ENCODE results near the gene BAZ2B. TPM values are rescaled to one million over a fixed set of nuclear protein-coding genes. Genes with fewer than 3 reads are reported as not detected.
A peak's percentile ranks its signal among the peaks of the same experiment; 100 is the strongest.

Gene BAZ2B
- total RNA-seq, 1 donor from 2014 or later: 226 TPM

DNA sequence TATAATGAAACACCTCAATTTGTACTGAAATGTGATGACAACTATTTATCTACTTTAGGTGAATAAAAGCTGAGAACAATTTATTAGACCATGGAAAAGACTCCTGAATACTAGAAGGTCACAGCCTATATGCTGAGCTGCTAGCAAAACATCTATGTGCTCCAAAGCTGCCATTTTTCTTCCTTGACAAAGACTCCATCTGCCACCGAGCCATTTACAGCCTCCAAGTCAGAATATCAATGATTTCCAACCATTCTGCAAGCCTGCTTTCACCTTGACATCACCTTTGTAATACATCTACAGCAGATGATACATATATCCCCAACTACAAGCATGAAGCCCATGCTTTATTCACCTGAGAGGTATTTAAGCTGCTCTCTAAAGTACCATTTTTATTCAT is 84.9 kb downstream of the BAZ2B start:
- DNase-seq: no peak
- peaks cover 1% of the 10 kb centered on the region for H3K27me3 Mint-ChIP-seq (ENCODE audit: unreplicated experiment)
- TF ChIP-seq, protein P1, sequence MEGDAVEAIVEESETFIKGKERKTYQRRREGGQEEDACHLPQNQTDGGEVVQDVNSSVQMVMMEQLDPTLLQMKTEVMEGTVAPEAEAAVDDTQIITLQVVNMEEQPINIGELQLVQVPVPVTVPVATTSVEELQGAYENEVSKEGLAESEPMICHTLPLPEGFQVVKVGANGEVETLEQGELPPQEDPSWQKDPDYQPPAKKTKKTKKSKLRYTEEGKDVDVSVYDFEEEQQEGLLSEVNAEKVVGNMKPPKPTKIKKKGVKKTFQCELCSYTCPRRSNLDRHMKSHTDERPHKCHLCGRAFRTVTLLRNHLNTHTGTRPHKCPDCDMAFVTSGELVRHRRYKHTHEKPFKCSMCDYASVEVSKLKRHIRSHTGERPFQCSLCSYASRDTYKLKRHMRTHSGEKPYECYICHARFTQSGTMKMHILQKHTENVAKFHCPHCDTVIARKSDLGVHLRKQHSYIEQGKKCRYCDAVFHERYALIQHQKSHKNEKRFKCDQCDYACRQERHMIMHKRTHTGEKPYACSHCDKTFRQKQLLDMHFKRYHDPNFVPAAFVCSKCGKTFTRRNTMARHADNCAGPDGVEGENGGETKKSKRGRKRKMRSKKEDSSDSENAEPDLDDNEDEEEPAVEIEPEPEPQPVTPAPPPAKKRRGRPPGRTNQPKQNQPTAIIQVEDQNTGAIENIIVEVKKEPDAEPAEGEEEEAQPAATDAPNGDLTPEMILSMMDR (IDR thresholded peaks at IDR 0.05; ENCODE audit: partially characterized antibody, unreplicated experiment): no peak
- H3K4me1 Mint-ChIP-seq (ENCODE audit: low read depth, unreplicated experiment): peaks cover 8% of the 10 kb centered on the region
- peaks cover 1% of the 10 kb centered on the region for H3K9me3 Mint-ChIP-seq (ENCODE audit: unreplicated experiment)
- H3K36me3 Mint-ChIP-seq (ENCODE audit: unreplicated experiment): no peaks in the 10 kb centered on the region
- H3K4me3 Mint-ChIP-seq (ENCODE audit: unreplicated experiment): no peak overlapping the region
- peak overlapping the region; percentile 53 for H3K27ac Mint-ChIP-seq (ENCODE audit: unreplicated experiment)

DNA sequence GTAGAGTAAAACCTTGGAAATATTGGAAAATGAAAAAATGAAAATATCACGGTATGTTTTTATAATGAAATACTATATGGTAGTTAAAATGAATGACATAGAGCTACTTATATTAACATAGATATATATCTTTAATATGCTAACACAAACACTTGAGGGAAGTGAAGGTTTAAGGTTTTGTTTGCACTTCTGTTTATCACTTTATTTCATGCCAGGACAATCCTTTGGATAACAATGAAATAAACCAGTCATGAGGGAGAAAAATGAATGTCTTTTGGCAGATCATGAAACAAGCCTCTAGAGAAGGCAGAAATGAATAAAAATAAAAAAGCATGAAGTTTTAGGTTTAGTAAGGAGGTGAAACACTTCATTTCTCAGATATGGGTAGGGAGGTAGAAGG is 89.9 kb downstream of the BAZ2B start:
- Mint-ChIP-seq H3K9me3 (ENCODE audit: unreplicated experiment) (peaks cover 2% of the 10 kb centered on the region), H3K27ac (ENCODE audit: unreplicated experiment) (no peak overlapping the region), H3K4me3 (ENCODE audit: unreplicated experiment) (no peak overlapping the region), H3K27me3 (ENCODE audit: unreplicated experiment) (no peaks in the 10 kb centered on the region), H3K36me3 (ENCODE audit: unreplicated experiment) (no peaks in the 10 kb centered on the region), H3K4me1 (ENCODE audit: low read depth, unreplicated experiment) (peaks cover 3% of the 10 kb centered on the region)
- TF ChIP-seq, protein P1 (IDR thresholded peaks at IDR 0.05; ENCODE audit: partially characterized antibody, unreplicated experiment): no peak
- no peak for DNase-seq

DNA sequence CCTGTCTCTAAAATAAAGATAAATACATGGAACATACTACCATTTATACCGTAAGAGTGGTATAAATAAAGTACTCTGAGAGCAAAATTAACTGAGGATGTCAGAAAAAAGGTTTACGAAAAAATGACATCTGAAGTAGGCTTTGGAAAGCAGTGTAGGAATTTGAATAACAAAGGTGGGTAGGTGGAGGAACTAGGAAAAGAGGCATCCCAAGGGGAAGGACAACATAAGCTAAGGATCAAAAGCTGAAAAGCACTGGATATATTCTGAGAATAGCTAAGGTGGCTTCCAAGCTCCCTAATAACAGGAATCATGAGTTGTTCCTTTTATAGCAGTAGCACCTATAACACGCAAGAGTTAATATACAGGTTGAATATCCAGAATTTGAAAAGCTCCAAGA is 91.3 kb downstream of the BAZ2B start:
- H3K4me3 Mint-ChIP-seq (ENCODE audit: unreplicated experiment): no peak overlapping the region
- H3K9me3 Mint-ChIP-seq (ENCODE audit: unreplicated experiment): peaks cover 2% of the 10 kb centered on the region
- H3K36me3 Mint-ChIP-seq (ENCODE audit: unreplicated experiment): no peaks in the 10 kb centered on the region
- TF ChIP-seq, protein P1 (IDR thresholded peaks at IDR 0.05; ENCODE audit: partially characterized antibody, unreplicated experiment): no peak
- no peak for DNase-seq
- no peak overlapping the region for H3K27ac Mint-ChIP-seq (ENCODE audit: unreplicated experiment)
- peaks cover 2% of the 10 kb centered on the region for H3K4me1 Mint-ChIP-seq (ENCODE audit: low read depth, unreplicated experiment)
- no peaks in the 10 kb centered on the region for H3K27me3 Mint-ChIP-seq (ENCODE audit: unreplicated experiment)

DNA sequence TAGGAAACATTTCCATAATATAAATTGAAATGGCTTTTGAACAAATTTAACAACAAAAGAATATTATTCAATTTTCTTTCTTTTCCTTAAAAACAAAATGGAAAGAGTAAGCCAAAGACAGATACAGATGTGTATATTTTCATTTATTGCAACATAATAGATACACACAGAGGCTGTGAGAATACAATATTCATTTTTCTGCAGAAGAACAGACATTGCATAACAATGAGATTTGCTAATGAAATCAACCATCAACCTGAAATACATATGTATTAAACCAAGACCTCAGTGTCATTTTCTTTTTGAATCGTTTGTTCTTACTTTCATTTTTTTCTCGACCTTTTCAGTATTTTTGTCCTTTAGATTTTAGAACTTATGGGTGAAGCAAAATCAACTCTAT is 95.1 kb downstream of the BAZ2B start:
- H3K9me3 Mint-ChIP-seq (ENCODE audit: unreplicated experiment): no peaks in the 10 kb centered on the region
- TF ChIP-seq, protein P1 (IDR thresholded peaks at IDR 0.05; ENCODE audit: partially characterized antibody, unreplicated experiment): no peak
- peaks cover 9% of the 10 kb centered on the region for H3K4me1 Mint-ChIP-seq (ENCODE audit: low read depth, unreplicated experiment)
- no peak overlapping the region for H3K27ac Mint-ChIP-seq (ENCODE audit: unreplicated experiment)
- H3K27me3 Mint-ChIP-seq (ENCODE audit: unreplicated experiment): no peaks in the 10 kb centered on the region
- H3K4me3 Mint-ChIP-seq (ENCODE audit: unreplicated experiment): no peak overlapping the region
- H3K36me3 Mint-ChIP-seq (ENCODE audit: unreplicated experiment): peaks cover 4% of the 10 kb centered on the region
- DNase-seq: no peak

DNA sequence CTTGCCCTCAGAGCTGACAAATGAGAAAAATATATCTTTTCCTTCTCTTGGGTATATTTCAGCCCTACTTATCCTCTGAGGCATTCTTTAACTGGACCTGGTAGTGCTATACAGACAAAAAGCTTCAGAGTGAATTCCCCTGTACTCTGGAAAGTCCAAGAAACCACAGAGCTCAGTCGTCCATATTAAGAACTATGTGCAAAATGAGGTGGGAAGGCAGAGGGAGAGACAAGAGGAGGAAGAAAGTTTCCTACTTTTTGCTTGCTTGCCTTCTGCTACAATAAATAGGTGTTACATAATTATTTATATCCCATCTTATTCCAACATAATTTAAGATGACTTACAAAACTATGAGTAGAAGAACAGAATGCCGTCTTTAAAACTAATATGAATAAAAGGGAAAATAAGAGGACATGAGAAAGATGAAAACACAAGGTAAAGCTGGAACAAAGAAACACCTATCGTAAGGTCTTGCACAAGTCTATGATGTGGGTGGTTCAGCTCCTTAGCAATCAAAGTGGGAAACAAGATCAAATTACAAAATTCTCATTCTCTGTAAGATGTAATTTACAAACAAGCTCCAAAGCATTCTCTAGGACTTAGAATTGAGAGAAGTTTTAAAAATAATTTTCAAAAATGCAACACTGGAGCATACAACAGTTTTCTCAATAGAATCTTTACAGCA is 97.9 kb downstream of the BAZ2B start:
- DNase-seq: no peak
- H3K27ac Mint-ChIP-seq (ENCODE audit: unreplicated experiment): no peak overlapping the region

More for the DNA sequence above, 97.9 kb downstream of the BAZ2B start:
- TF ChIP-seq, protein P1 (IDR thresholded peaks at IDR 0.05; ENCODE audit: partially characterized antibody, unreplicated experiment): no peak
- Mint-ChIP-seq H3K4me3 (ENCODE audit: unreplicated experiment) (no peak overlapping the region), H3K9me3 (ENCODE audit: unreplicated experiment) (peaks cover under 1% of the 10 kb centered on the region), H3K4me1 (ENCODE audit: low read depth, unreplicated experiment) (peaks cover 16% of the 10 kb centered on the region), H3K27me3 (ENCODE audit: unreplicated experiment) (no peaks in the 10 kb centered on the region), H3K36me3 (ENCODE audit: unreplicated experiment) (peaks cover 4% of the 10 kb centered on the region)
